MCF 10A (cell line): Measurements from ENCODE around the gene BARHL2. TPM values are rescaled to one million over a fixed set of nuclear protein-coding genes. Genes with fewer than 3 reads are reported as not detected.

Experiments used
- BruUV-seq: library from RNA; stranded (reverse); fragments of 400-500 nt; replicated peaks from 2 replicates; lab custom pipeline; 2021; lab: Mats Ljungman, UMichigan
- CTCF ChIA-PET: fragments of 300-600 bp; sonication (Branson Sonifier 250); formaldehyde crosslinking; extraction: SDS; loops from one replicate; lab custom pipeline; 2021; ENCODE audit warnings: antibody characterized with exemption, inconsistent platforms; lab: Yijun Ruan, JAX
- POLR2A ChIA-PET: fragments of 300-600, 350-650 bp; sonication (Branson Sonifier 250); formaldehyde crosslinking; extraction: SDS; loops from one replicate; lab custom pipeline; 2020; ENCODE audit warnings: antibody characterized with exemption, inconsistent platforms; lab: Yijun Ruan, JAX
- DNase-seq: peaks from one replicate; pipeline ENCODE4 v3.0.0-alpha.2; 2018; ENCODE audit not compliant: unreplicated experiment
- H3K27ac Mint-ChIP-seq: one replicate; pipeline ENCODE4 v1.8.0; 2022; ENCODE audit warnings: mild to moderate bottlenecking, low read depth, mixed read lengths; ENCODE audit not compliant: unreplicated experiment
- H3K27me3 Mint-ChIP-seq: one replicate; pipeline ENCODE4 v1.8.0; 2022; ENCODE audit warnings: mixed read lengths; ENCODE audit not compliant: insufficient read depth, unreplicated experiment
- H3K36me3 Mint-ChIP-seq: one replicate; pipeline ENCODE4 v1.8.0; 2022; ENCODE audit warnings: mild to moderate bottlenecking, moderate library complexity, mixed read lengths; ENCODE audit not compliant: insufficient read depth, unreplicated experiment
- H3K4me1 Mint-ChIP-seq: one replicate; pipeline ENCODE4 v1.8.0; 2022; ENCODE audit warnings: mixed read lengths; ENCODE audit not compliant: insufficient read depth, unreplicated experiment
- H3K4me3 Mint-ChIP-seq: one replicate; pipeline ENCODE4 v1.8.0; 2022; ENCODE audit warnings: mild to moderate bottlenecking, moderate library complexity, mixed read lengths; ENCODE audit not compliant: unreplicated experiment
- H3K9me3 Mint-ChIP-seq: one replicate; pipeline ENCODE4 v1.8.0; 2022; ENCODE audit warnings: mixed read lengths; ENCODE audit not compliant: unreplicated experiment
- CTCF ChIP-seq: fragments of 200-600 bp; IDR thresholded peaks from one replicate; pipeline ENCODE4 v1.8.0; 2022; ENCODE audit warnings: antibody characterized with exemption, mild to moderate bottlenecking; ENCODE audit not compliant: unreplicated experiment
- intact Hi-C: fragments of 100-400 bp; cut with micrococcal nuclease; formaldehyde crosslinking; loops from 2 replicates; pipeline ENCODE4 v1.14.1; 2022
- total RNA-seq: library from RNA; stranded (reverse); gene quantifications from 2 replicates; pipeline ENCODE4 v1.2.3, GENCODE V29; 2022

BARHL2 gene
- total RNA-seq, 1 experiment from 2014 or later, result not detected

- intact Hi-C loops, result no loop called here
- Mint-ChIP-seq H3K36me3 (no peaks in the 10 kb centered on the region), H3K4me1 (no peaks in the 10 kb centered on the region), H3K27ac (no peak overlapping the region), H3K4me3 (no peak overlapping the region), H3K9me3 (no peaks in the 10 kb centered on the region), H3K27me3 (peaks cover 47% of the 10 kb centered on the region)
- no TSS peak for BruUV-seq
- no peak for TF ChIP-seq CTCF
- POLR2A ChIA-PET, result interaction anchor here (0.6 kb wide), 1 partner anchor 29 kb away, joined by 3 read pairs; no protein-coding TSS in a partner anchor
- CTCF ChIA-PET, result interaction anchor here (0.7 to 3.5 kb wide), 3 partner anchors 9 to 610 kb away, joined by 3 to 23 read pairs (median 4); no protein-coding TSS in a partner anchor
- DNase-seq, result no peak
These were observed 13.3 kb upstream of the BARHL2 start for GRCh38 chr1:90730243-90731022.

- Mint-ChIP-seq H3K9me3 (no peaks in the 10 kb centered on the region), H3K36me3 (no peaks in the 10 kb centered on the region), H3K4me3 (no peak overlapping the region), H3K27ac (no peak overlapping the region), H3K4me1 (no peaks in the 10 kb centered on the region), H3K27me3 (peaks cover 40% of the 10 kb centered on the region)
- no peak for TF ChIP-seq CTCF
- intact Hi-C loops, result no loop called here
- BruUV-seq, result no TSS peak
- ChIA-PET POLR2A (interaction anchor here (0.6 to 0.7 kb wide), 2 partner anchors 30 to 290 kb away, joined by 3 read pairs; no protein-coding TSS in a partner anchor), CTCF (interaction anchor here (0.5 to 3.5 kb wide), 4 partner anchors 8 to 1517 kb away, joined by 3 to 23 read pairs (median 4); no protein-coding TSS in a partner anchor)
- DNase-seq, result no peak
These were observed 12.6 kb upstream of the BARHL2 start for GRCh38 chr1:90729504-90730242.

DNA sequence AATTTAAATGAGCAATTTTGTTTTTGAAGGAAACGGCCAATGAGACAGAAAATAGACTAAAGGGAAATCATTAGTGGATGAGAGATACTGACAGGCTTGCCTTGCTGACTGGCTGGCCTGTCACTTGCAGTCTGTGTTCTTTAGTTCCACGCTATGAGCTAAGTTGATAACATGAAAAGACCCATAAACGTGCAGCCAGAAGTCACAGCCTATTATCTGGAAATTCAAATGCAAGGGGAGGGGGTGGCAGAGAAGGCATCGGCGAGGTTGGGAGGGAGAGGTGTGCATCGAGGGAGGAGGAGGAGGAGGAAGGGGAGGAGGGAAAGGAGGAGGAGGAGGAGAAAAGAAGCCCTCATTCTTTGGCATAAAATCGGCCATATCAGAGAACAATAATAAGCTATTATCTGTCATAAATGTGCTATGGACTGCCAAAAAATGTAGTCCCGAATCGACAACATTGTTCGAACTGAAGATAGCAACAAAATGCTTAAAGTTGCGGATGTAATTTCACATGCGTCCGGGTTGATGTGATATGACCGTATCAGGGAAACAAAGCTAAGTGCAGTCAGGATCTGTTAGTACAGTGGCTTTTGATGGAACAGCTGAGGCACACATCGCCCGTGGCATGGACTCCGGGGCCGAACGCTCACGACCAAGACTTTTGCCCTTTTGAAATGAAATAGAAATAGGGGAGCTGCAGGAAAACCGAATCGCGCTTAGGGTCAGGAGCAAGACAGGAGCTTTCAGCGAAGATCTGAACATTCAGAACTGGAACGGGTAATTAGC is 11.6 kb upstream of the BARHL2 start:
- no peak for DNase-seq
- H3K36me3 Mint-ChIP-seq, result no peaks in the 10 kb centered on the region

More for the DNA sequence above, 11.6 kb upstream of the BARHL2 start:
- ChIA-PET CTCF (interaction anchor here (0.5 to 1.3 kb wide), 3 partner anchors 13 to 874 kb away, joined by 3 read pairs; no protein-coding TSS in a partner anchor), POLR2A (no interaction called here)
- H3K9me3 Mint-ChIP-seq, result no peaks in the 10 kb centered on the region
- no TSS peak for BruUV-seq
- H3K27ac Mint-ChIP-seq, result no peak overlapping the region
- TF ChIP-seq CTCF, result no peak
- H3K27me3 Mint-ChIP-seq, result peaks cover 36% of the 10 kb centered on the region
- no peaks in the 10 kb centered on the region for H3K4me1 Mint-ChIP-seq
- intact Hi-C loops, result no loop called here
- H3K4me3 Mint-ChIP-seq, result no peak overlapping the region
